Forelimb muscle (tissue), 1 donor: ENCODE results near the gene TMEM259. TPM values are rescaled to one million over a fixed set of nuclear protein-coding genes. Genes with fewer than 3 reads are reported as not detected.

Source experiments
- DNase-seq: peaks from one replicate; pipeline ENCODE4 v3.0.0-alpha.2; 2013; ENCODE audit warnings: low read depth
- polyA plus RNA-seq: library from polyadenylated mRNA; unstranded; fragments of 120-200 nt; gene quantifications from one replicate; pipeline ENCODE4 v1.2.1, GENCODE V29; 2013; ENCODE audit not compliant: insufficient read length

The TMEM259 gene
- 75.5 TPM for polyA plus RNA-seq

DNA sequence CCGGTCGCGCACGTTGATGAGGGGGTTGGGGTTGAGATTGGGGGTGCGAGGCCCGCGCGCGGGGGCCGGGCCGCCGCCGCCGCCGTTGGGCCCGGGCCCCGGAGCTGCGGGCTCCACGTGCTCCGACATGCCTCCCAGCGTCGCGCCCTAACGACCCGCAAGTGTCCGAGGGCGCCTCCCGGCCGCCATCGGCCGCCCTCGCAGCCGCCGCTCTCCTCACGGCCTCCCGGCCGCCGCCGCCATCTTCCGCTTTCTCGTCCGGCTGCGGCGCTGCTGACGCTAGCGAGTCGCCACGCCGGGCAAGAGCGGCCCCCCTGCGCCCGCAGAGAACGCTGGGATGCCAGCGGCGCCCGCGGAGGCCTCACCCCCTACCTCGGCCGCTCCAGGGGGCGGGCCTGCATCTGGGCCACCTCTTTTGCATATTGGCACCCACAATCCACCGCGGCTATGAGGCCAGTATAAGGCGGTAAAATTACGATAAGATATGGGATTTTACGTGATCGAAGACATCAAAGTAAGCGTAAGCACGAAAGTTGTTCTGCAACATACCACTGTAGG is at the start of gene TMEM259:
TMEM259 (minus strand) TSS at position 256 of the 558 bp plus-strand sequence; CDS start at position 129, 127 bp downstream.
- DNase-seq = peak; percentile 85

DNA sequence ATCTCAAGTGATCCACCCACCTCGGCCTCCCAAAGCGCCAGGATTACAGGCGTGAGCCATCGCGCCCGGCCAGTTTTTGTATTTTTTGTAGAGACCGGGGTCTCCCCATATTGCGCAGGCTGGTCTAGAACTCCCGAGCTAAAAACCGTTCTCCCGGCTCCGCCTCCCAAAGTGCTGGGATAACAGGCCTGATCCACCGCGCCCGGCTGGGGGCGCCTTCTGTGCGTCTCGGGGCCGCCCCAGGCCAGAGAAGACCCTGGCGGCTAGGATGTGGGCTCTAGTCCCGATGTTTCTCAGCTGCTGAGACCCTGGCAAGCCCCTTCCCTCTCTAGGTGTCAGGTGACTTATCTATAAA is 49.6 kb upstream of the TMEM259 start:
- no peak for DNase-seq

DNA sequence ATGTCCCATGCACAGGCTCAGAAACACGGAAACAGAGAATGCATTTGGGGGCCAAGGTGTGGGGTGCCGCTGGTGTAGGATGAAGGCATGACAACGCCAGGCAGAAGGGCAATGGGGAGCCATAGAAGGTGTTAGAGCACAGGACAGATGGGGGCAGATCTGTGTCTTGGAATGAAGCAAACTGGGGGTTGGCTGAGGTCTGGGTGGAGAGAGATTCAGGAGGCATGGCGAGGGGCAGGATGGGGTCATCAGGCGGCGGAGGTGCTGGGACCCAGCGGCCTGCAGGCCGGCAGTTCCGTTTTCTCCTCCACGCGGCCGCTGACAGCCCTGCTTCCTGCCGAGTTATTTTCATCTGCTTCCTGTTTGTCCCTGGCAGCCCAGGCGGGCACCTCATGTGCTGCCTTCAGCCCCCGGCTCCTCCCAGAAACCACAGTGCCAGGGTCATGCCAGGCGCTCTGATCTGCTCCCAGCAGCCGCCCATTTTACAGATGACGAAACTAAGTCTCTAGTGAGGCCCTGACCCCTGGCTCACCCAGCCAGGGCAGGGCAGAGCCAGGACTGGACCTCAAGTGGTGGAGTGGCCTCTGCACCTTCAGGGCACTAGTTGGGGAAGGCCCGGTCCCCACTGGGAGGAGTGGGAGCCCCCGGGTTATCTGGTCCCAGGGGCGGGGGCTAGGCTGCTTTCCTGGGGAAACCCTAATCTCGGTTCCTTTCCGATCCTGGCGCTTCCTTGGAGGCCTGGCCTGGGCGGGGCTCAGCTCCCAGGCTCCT is 48.3 kb upstream of the TMEM259 start:
- DNase-seq = no peak

DNA sequence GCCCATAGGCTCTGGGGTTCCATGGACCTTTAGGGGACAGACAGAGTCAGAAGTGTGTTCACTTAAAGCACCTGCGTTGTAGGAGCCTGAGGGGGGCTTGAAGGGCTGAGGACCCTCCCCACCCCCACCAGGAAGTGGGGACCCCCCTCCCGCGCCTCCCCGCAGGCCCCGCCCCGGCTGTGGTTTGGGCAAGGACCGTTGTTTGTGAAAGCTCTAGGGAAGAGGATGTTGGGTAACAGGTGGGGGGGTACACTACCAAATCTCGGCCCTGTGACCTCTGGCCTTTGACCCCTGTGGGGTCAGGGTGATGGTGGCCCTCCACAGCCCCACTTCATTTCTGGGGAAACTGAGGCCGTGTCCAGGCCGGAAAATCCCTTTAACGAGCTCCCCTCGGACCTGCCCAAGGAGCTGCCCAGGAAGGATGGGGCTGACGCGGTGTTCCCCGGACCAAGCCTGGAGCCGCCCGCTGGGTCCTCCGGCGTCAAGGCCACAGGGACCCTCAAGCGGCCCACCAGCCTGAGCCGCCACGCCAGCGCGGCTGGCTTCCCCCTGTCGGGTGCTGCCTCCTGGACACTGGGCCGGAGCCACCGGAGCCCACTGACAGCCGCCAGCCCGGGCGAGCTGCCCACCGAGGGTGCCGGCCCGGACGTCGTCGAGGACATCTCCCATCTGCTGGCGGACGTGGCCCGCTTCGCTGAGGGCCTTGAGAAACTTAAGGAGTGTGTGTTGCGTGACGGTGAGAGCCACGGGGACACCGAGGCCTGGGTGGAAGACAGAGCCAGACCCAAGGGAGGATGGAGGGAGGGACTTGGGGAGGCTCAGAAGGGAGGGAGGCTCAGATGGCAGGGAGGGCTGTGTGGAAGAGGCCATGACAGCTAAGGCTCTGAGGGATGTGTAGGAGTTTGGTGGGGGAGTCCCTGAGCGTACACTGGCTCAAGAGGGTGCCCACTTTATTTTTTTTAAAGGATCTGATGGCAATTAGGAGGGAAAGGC is 47.4 kb upstream of the TMEM259 start:
- DNase-seq = no peak

DNA sequence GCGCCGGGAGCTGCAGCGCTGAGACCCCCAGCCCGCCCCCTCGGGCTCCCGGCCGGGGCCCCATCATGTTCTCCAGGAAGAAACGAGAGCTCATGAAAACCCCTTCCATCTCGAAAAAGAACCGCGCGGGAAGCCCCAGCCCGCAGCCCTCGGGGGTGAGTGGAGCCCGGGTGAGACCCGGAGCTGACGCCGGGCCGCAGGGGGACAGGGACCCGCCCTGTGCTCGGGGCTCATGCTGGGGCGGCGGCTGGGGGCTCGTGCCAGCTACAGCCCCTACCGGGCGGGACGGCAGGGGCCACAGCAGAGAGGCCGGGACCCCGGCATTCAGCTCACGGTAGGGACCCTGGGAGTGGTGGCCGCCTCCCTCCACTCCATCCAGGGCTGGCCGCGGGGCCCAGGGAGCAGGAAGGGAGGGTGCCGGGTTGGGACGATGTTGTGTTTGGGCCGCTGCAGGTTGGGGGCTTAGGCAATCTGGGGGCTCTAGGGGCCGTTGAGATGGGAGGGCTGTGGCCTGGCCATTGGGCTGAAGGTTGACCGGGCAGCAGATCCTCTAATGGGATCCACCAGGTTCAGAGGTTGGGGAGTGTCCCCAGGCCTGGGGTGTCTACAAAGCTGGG is 46.5 kb upstream of the TMEM259 start:
- DNase-seq = no peak

DNA sequence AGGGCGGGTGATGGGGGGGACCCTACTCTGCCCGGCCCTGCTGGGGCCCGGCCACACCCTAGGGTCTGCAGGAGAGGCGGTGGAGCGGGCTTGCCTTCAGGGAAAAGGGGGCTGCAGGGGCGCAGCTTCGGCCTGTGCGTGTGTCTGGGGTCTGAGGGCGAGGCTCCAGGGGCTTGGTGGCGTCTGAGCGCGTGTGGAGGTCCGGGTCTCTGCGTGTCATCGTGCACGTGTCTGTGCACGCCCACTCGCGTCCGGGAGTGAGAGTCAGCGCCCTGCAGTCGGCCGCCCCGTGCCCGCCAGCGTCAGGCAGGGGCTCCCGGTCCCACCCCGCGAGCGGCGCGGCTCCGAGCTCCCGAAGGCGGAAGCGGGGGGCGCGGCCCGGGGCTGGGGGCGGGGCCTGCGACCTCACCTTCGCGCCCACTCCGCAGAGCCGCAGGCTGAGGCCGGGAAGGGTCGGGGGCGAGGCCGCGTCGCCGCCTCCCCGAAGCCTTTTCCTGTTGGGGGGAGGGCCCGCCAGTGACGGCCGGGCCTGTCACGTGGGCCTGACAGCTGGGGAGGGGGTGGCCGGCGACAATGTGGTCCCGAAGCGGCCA is 45.9 kb upstream of the TMEM259 start, which contains the start of gene ARHGAP45:
ARHGAP45 (plus strand) TSS at position 420 of the 593 bp plus-strand sequence. CDS start 239 bp downstream, outside the sequence.
- DNase-seq = no peak

DNA sequence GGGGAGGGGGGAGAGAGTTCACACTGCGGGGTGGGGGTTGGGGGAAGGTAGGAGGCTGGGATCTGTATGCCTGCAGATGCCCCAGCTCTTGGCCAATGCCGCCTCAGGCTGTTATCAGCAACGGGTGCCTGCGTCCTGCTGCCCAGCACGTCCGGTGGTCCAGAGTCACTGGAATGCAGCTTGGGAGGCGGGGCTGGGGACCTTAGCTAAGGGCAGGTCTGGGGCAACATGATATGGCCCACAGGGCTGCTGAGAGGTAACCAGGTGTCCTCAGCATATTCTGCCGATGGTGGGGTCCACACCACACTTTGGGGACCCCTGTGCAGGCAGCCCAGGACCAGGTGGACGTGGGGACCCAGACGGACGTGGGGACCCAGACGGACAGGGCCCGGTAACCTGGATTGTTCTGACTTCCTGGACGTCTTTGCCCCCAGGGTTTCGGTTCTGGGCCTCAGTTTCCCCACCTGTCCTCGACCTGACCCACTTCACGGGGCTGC is 45.4 kb upstream of the TMEM259 start:
- no peak for DNase-seq

DNA sequence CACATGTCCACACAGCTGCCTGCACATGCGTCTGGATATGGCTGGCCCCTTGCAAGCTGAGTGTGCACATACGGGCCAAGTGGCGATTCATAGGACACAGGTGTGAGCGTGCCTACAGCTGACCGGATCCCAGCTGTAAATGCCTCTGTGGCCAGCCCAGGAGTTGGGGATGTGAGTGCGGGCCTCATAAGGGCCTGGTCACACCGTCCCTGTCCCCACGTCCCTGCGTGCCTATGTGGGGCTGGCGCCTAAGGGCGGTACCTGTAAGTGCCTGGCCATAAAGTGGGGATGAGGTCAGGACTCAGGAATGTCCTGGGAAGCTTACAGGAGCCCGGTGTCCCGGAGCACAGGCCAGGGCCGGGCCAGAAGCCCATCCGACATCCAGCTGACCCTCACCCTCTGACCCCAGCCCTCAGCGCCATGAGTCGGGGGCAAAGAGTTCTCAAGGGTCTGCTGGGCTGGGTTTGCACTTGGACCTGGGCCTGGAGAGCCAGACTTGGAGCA is 44.7 kb upstream of the TMEM259 start:
- DNase-seq = no peak

DNA sequence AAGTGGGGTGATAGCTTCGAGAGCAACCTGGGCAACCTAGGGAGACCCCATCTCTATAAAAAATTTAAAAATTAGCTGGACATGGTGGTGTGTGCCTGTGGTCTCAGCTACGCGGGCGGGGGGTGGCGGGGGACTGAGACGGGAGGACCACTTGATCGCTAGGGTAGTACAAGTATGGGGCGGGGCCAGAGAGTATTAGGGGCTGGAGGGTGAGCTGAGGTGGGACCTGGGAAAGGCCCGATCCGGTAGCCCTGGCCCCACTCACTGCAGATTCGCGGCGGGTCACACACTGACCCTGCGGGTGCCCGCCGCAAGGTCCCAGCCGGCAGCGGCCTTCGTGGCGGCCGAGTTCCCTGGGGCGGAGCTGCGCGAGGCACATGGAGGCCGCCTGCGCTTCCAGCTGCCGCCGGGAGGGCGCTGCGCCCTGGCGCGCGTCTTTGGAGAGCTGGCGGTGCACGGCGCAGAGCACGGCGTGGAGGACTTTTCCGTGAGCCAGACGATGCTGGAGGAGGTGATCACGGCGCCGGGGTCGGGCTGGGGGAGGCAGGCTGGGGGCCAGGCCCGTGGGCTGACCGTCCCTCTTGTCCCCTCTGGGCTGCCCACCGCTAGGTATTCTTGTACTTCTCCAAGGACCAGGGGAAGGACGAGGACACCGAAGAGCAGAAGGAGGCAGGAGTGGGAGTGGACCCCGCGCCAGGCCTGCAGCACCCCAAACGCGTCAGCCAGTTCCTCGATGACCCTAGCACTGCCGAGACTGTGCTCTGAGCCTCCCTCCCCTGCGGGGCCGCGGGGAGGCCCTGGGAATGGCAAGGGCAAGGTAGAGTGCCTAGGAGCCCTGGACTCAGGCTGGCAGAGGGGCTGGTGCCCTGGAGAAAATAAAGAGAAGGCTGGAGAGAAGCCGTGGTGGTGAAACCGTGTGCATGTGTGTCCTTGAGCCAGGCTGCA is 44.0 kb upstream of the TMEM259 start:
- no peak for DNase-seq

DNA sequence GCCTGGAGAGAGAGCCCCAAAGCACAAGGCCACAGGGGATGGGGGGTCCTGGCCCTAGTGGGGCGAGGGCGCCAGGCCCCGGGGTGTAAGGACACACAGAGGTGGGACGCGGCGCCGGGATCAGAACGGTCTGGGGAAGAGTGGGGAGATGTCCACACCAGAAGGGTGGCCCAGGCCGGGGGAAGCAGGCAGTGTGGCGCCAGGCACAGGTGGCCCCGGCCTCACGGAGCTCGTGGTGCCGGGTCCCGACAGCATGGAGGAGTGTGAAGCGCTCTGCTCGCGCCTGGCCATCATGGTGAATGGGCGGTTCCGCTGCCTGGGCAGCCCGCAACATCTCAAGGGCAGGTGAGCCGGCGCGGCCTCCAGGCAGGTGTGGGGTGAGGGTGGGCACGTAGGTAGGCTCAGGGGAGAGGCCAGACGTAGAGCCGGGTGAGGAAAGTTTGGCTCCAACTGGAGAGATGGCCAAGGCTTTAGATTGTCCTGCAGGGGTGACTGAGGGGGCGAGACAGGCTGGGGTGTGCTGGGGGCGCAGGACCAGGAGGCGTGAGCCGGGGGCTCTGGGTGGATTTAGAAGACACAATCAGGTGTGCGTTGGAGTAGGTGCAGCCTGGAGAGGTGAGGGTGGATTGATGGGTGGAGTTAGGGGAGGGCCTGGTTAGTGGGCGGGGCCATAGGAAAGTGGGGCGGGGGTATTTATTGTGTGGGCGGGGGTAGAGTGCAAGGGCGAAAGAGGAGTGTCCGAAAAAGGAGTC is 43.2 kb upstream of the TMEM259 start:
- DNase-seq = no peak

DNA sequence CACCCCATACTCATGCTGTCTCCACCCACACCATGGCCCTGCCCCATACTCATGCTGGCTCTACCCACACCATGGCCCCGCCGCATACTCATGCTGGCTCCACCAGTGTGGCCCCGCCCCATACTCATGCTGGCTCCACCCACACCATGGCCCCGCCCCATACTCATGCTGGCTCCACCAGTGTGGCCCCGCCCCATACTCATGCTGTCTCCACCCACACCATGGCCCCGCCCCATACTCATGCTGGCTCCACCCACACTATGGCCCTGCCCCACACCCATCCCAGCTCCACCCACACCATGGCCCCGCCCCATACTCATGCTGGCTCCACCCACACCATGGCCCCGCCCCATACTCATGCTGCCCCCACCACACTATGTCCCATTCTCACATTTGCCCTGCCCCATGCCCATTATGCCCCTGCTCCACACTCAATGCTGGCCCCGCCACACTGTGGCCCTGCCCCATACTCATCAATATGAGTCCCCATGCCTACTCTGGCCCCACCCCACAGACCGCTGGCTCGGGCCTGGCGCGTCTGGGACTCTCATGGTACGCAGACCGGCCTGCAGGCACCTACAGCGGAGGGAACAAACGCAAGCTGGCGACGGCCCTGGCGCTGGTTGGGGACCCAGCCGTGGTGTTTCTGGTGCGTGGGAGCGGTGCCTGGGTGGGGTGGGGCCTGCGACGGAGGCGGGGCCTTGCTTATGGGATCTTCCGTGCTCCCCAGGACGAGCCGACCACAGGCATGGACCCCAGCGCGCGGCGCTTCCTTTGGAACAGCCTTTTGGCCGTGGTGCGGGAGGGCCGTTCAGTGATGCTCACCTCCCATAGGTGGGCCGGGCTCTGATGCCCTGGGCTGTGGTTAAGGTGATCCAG is 42.3 kb upstream of the TMEM259 start:
- DNase-seq = no peak

DNA sequence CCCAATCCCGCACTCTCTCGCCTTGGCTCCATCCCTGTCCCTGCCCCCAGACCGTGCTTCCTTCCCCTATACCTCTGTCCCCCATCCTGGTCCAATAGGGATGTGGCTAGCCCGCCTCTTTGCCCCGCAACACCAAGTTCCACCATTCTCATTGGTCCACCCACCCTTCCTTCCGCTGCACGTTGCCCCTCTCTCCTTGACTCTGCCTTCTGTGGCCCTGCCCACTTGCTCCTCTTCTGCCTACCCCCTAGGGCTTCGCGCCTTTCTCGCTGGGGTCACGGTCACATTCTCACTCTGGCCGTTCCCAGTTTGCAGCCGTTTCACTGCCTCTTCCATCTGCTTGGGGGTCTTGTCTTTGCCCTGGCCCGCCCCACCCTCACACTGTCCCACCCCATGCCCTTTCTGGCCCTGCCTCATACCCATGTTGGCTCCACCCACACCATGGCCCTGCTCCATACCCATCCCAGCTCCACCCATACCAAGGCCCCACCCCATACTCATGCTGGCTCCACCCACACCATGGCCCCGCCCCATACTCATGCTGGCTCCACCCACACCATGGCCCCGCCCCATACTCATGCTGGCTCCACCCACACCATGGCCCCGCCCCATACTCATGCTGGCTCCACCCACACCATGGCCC is 41.6 kb upstream of the TMEM259 start:
- no peak for DNase-seq

DNA sequence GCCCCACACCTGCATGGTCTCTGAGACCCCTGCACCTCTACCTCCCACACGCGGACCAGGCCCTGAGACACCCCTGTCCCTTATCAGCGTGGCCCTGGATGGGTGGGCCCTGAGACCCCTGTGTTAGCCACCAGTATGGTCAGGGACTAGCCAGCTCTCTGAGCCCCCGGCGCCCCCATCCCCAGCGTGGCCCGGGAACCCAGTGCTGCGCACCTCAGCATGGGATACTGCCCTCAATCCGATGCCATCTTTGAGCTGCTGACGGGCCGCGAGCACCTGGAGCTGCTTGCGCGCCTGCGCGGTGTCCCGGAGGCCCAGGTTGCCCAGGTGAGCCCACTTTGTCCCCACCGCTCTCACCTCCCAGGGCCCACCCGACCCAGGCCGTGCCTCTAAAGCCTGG is 41.1 kb upstream of the TMEM259 start:
- no peak for DNase-seq

DNA sequence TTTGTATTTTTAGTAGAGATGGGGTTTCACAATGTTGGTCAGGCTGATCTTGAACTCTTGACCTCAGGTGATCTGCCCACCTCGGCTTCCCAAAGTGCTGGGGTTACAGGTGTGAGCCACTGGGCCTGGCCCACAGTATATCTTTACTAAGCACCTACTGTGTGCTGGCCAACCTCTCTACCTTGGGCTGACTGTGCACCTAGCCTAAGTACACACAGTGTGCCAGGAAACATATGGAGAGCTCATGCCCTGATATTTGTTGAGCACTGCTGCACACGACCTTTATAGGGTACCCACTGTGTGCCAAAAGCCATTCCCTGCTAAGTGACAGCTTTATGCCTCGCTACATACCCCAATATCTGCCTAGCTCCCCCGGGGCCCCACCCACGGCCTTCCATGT is 39.8 kb upstream of the TMEM259 start:
- no peak for DNase-seq

DNA sequence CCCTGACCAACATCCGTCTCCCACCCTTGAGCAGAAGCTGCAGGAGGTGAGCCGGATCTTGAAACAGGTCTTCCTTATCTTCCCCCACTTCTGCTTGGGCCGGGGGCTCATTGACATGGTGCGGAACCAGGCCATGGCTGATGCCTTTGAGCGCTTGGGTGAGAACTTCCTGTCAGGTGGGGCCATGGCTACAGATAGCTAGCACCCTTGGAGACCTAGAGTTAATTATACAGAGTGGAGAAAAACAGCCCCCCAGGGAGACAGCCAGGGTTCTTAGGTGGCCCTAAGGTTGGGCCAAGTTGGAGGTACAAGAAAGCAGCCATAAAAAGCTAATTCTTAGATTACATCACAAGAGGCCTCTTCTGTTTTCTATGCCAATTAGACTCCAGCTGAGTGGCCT is 37.2 kb upstream of the TMEM259 start:
- DNase-seq = no peak

DNA sequence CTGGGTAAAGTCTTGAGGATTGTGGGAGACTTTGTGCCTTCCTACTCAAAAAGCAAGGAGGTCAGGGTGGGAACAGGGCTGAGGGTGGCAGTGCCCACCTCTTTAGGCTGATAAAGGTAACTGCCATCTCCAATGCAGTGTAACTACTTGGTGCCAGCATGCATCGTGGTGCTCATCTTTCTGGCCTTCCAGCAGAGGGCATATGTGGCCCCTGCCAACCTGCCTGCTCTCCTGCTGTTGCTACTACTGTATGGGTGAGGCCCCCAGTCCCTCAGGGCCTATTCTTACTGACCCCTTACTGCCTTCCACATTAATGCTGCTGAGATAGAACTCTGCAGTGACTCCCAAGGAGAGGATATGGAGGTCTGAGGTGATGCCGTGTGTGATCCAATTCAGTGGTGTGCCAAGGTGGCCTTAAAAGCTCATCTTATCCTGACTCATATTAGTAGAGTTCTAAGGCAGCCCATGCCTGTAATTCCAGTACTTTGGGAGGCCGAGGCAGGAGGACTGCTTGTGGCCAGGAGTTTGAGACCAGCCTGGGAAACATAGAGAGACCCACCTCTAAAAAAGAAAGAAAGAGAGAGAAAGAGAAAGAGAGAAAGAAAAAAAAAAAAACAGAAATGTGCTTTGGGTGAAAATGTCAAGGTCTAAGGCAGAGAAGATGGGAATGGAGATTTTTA is 36.4 kb upstream of the TMEM259 start:
- DNase-seq = no peak
